ENCODE results near the gene CNIH2. TPM values are rescaled to one million over a fixed set of nuclear protein-coding genes. Genes with fewer than 3 reads are reported as not detected.

The CNIH2 gene
- total and polyA plus RNA-seq, 2 experiments from 2014 or later: 4.3 to 9.2 TPM

- peaks cover 10% of the 10 kb centered on the region for H3K27me3 Mint-ChIP-seq (ENCODE audit: insufficient read depth, low read depth, poor library complexity)
- ATAC-seq: no peak
These were observed 39.1 kb upstream of the CNIH2 start for GRCh38 chr11:66238786-66239413.

More at GRCh38 chr11:66238786-66239413, 39.1 kb upstream of the CNIH2 start:
- Histone ChIP-seq H3K79me2 (replicated peaks; ENCODE audit: insufficient read depth) (no peaks in the 10 kb centered on the region), H3K36me3 (ENCODE audit: insufficient read depth) (no peaks in the 10 kb centered on the region; the same call in 1 of the 2 replicates), H3K27ac (ENCODE audit: low read depth) (no peak overlapping the region), H4K20me1 (replicated peaks; ENCODE audit: insufficient read depth) (no peaks in the 10 kb centered on the region; the same call in 1 of the 2 replicates), H3K4me1 (ENCODE audit: insufficient read depth) (no peaks in the 10 kb centered on the region), H3K9me2 (ENCODE audit: insufficient read depth) (no peaks in the 10 kb centered on the region), H3K27me3 (ENCODE audit: insufficient read depth) (no peaks in the 10 kb centered on the region), H2AFZ (no peak overlapping the region), H3F3A (replicated peaks; ENCODE audit: low read depth) (0 out of 2 replicates have a peak, but pooled peaks cover 4% of the 10 kb centered on the region), H3K4me3 (no peak overlapping the region), H3K4me2 (no peak overlapping the region)
- TF ChIP-seq, protein P1, sequence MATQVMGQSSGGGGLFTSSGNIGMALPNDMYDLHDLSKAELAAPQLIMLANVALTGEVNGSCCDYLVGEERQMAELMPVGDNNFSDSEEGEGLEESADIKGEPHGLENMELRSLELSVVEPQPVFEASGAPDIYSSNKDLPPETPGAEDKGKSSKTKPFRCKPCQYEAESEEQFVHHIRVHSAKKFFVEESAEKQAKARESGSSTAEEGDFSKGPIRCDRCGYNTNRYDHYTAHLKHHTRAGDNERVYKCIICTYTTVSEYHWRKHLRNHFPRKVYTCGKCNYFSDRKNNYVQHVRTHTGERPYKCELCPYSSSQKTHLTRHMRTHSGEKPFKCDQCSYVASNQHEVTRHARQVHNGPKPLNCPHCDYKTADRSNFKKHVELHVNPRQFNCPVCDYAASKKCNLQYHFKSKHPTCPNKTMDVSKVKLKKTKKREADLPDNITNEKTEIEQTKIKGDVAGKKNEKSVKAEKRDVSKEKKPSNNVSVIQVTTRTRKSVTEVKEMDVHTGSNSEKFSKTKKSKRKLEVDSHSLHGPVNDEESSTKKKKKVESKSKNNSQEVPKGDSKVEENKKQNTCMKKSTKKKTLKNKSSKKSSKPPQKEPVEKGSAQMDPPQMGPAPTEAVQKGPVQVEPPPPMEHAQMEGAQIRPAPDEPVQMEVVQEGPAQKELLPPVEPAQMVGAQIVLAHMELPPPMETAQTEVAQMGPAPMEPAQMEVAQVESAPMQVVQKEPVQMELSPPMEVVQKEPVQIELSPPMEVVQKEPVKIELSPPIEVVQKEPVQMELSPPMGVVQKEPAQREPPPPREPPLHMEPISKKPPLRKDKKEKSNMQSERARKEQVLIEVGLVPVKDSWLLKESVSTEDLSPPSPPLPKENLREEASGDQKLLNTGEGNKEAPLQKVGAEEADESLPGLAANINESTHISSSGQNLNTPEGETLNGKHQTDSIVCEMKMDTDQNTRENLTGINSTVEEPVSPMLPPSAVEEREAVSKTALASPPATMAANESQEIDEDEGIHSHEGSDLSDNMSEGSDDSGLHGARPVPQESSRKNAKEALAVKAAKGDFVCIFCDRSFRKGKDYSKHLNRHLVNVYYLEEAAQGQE (IDR thresholded peaks at IDR 0.05; ENCODE audit: unreplicated experiment): no peak
- TF ChIP-seq, protein P2, sequence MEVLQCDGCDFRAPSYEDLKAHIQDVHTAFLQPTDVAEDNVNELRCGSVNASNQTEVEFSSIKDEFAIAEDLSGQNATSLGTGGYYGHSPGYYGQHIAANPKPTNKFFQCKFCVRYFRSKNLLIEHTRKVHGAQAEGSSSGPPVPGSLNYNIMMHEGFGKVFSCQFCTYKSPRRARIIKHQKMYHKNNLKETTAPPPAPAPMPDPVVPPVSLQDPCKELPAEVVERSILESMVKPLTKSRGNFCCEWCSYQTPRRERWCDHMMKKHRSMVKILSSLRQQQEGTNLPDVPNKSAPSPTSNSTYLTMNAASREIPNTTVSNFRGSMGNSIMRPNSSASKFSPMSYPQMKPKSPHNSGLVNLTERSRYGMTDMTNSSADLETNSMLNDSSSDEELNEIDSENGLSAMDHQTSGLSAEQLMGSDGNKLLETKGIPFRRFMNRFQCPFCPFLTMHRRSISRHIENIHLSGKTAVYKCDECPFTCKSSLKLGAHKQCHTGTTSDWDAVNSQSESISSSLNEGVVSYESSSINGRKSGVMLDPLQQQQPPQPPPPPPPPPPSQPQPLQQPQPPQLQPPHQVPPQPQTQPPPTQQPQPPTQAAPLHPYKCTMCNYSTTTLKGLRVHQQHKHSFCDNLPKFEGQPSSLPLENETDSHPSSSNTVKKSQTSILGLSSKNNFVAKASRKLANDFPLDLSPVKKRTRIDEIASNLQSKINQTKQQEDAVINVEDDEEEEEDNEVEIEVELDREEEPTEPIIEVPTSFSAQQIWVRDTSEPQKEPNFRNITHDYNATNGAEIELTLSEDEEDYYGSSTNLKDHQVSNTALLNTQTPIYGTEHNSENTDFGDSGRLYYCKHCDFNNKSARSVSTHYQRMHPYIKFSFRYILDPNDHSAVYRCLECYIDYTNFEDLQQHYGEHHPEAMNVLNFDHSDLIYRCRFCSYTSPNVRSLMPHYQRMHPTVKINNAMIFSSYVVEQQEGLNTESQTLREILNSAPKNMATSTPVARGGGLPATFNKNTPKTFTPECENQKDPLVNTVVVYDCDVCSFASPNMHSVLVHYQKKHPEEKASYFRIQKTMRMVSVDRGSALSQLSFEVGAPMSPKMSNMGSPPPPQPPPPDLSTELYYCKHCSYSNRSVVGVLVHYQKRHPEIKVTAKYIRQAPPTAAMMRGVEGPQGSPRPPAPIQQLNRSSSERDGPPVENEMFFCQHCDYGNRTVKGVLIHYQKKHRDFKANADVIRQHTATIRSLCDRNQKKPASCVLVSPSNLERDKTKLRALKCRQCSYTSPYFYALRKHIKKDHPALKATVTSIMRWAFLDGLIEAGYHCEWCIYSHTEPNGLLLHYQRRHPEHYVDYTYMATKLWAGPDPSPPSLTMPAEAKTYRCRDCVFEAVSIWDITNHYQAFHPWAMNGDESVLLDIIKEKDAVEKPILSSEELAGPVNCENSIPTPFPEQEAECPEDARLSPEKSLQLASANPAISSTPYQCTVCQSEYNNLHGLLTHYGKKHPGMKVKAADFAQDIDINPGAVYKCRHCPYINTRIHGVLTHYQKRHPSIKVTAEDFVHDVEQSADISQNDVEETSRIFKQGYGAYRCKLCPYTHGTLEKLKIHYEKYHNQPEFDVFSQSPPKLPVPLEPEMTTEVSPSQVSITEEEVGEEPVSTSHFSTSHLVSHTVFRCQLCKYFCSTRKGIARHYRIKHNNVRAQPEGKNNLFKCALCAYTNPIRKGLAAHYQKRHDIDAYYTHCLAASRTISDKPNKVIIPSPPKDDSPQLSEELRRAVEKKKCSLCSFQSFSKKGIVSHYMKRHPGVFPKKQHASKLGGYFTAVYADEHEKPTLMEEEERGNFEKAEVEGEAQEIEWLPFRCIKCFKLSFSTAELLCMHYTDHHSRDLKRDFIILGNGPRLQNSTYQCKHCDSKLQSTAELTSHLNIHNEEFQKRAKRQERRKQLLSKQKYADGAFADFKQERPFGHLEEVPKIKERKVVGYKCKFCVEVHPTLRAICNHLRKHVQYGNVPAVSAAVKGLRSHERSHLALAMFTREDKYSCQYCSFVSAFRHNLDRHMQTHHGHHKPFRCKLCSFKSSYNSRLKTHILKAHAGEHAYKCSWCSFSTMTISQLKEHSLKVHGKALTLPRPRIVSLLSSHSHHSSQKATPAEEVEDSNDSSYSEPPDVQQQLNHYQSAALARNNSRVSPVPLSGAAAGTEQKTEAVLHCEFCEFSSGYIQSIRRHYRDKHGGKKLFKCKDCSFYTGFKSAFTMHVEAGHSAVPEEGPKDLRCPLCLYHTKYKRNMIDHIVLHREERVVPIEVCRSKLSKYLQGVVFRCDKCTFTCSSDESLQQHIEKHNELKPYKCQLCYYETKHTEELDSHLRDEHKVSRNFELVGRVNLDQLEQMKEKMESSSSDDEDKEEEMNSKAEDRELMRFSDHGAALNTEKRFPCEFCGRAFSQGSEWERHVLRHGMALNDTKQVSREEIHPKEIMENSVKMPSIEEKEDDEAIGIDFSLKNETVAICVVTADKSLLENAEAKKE (CRISPR knock-in tag; IDR thresholded peaks at IDR 0.05): no peak
- TF ChIP-seq CREB1 (CRISPR knock-in tag; IDR thresholded peaks at IDR 0.05; ENCODE audit: low read depth) (no peak), STAT1 (IDR thresholded peaks at IDR 0.05; ENCODE audit: unreplicated experiment) (no peak), NANOG (IDR thresholded peaks at IDR 0.05; ENCODE audit: borderline replicate concordance) (no peak), EZH2 (IDR thresholded peaks at IDR 0.05; ENCODE audit: low read depth, unreplicated experiment) (no peak), JUNB (IDR thresholded peaks at IDR 0.05; ENCODE audit: unreplicated experiment) (no peak), ZNF114 (CRISPR knock-in tag; IDR thresholded peaks at IDR 0.05) (no peak), POLR2AphosphoS5 (IDR thresholded peaks at IDR 0.05; ENCODE audit: low read depth) (no peak), EZH2phosphoT487 (IDR thresholded peaks at IDR 0.05; ENCODE audit: unreplicated experiment) (no peak), ZNF331 (CRISPR knock-in tag; IDR thresholded peaks at IDR 0.05; ENCODE audit: low read depth) (no peak)
- TF ChIP-seq, protein P3, sequence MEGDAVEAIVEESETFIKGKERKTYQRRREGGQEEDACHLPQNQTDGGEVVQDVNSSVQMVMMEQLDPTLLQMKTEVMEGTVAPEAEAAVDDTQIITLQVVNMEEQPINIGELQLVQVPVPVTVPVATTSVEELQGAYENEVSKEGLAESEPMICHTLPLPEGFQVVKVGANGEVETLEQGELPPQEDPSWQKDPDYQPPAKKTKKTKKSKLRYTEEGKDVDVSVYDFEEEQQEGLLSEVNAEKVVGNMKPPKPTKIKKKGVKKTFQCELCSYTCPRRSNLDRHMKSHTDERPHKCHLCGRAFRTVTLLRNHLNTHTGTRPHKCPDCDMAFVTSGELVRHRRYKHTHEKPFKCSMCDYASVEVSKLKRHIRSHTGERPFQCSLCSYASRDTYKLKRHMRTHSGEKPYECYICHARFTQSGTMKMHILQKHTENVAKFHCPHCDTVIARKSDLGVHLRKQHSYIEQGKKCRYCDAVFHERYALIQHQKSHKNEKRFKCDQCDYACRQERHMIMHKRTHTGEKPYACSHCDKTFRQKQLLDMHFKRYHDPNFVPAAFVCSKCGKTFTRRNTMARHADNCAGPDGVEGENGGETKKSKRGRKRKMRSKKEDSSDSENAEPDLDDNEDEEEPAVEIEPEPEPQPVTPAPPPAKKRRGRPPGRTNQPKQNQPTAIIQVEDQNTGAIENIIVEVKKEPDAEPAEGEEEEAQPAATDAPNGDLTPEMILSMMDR (conservative IDR thresholded peaks at IDR 0.05; ENCODE audit: low read depth in 2 of 2): no peak
- TF ChIP-seq, protein P4, sequence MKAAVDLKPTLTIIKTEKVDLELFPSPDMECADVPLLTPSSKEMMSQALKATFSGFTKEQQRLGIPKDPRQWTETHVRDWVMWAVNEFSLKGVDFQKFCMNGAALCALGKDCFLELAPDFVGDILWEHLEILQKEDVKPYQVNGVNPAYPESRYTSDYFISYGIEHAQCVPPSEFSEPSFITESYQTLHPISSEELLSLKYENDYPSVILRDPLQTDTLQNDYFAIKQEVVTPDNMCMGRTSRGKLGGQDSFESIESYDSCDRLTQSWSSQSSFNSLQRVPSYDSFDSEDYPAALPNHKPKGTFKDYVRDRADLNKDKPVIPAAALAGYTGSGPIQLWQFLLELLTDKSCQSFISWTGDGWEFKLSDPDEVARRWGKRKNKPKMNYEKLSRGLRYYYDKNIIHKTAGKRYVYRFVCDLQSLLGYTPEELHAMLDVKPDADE (IDR thresholded peaks at IDR 0.05): no peak
- Mint-ChIP-seq H3K9me3 (no peaks in the 10 kb centered on the region), H3K4me1 (peaks cover 2% of the 10 kb centered on the region; the same call in 1 of the 3 replicates), H3K36me3 (ENCODE audit: low read depth) (peaks cover 2% of the 10 kb centered on the region; the same call in 1 of the 3 replicates), H3K27ac (no peak overlapping the region), H3K4me3 (no peak overlapping the region)
- DNase-seq (ENCODE audit: low spot score): no peak

All from GM23338 (cell line).